WTC11 (cell line): ENCODE data around the gene DNAAF5.

Source experiments
- ATF3 ChIP-seq: sonication (generic); formaldehyde crosslinking; conservative IDR thresholded peaks from 2 replicates; pipeline ENCODE4 v1.8.1; 2022; ENCODE audit warnings: mild to moderate bottlenecking, missing genetic modification reagents
- CREM ChIP-seq: sonication (generic); formaldehyde crosslinking; IDR thresholded peaks from 2 replicates; pipeline ENCODE4 v1.8.1; 2022; ENCODE audit warnings: mild to moderate bottlenecking, missing genetic modification reagents, moderate library complexity
- CTCF ChIP-seq: fragments of 200-600 bp; IDR thresholded peaks from 2 replicates; pipeline ENCODE4 v1.8.0; 2022; ENCODE audit warnings: antibody characterized with exemption
- FOXJ3 ChIP-seq: sonication (generic); formaldehyde crosslinking; IDR thresholded peaks from 2 replicates; pipeline ENCODE4 v1.9.0; 2021; ENCODE audit warnings: missing genetic modification reagents, mild to moderate bottlenecking, borderline replicate concordance
- NR2C2 ChIP-seq: sonication (generic); formaldehyde crosslinking; IDR thresholded peaks from 2 replicates; pipeline ENCODE4 v1.8.0; 2022; ENCODE audit warnings: mild to moderate bottlenecking, missing genetic modification reagents
- TCF7 ChIP-seq: sonication (generic); formaldehyde crosslinking; IDR thresholded peaks from 2 replicates; pipeline ENCODE4 v1.8.0; 2022; ENCODE audit warnings: mild to moderate bottlenecking, low read depth, missing genetic modification reagents, moderate library complexity
- USF1 ChIP-seq: sonication (generic); formaldehyde crosslinking; IDR thresholded peaks from 2 replicates; pipeline ENCODE4 v1.8.0; 2022; ENCODE audit warnings: mild to moderate bottlenecking, missing genetic modification reagents
- ZBTB43 ChIP-seq: sonication (generic); formaldehyde crosslinking; IDR thresholded peaks from 2 replicates; pipeline ENCODE4 v1.8.1; 2023; ENCODE audit warnings: mild to moderate bottlenecking, missing genetic modification reagents
- ZNF138 ChIP-seq: sonication (generic); formaldehyde crosslinking; conservative IDR thresholded peaks from 2 replicates; pipeline ENCODE4 v1.8.1; 2022; ENCODE audit warnings: mild to moderate bottlenecking, moderate library complexity, missing genetic modification reagents

- TF ChIP-seq FOXJ3 (CRISPR knock-in tag) (no peak), CTCF (no peak), CREM (CRISPR knock-in tag) (no peak), ZNF138 (CRISPR knock-in tag) (no peak), ATF3 (no peak), ZBTB43 (CRISPR knock-in tag) (no peak), TCF7 (no peak), USF1 (CRISPR knock-in tag) (no peak), NR2C2 (no peak)
Observed at GRCh38 chr7:699476-700170, 26.9 kb upstream of the DNAAF5 start.
